ENCODE results near the gene COG4.

The COG4 gene

GRCh38 chr16:70494202-70494770 lies 29.1 kb downstream of the COG4 start:
- H3K4me1 Mint-ChIP-seq = no peaks in the 10 kb centered on the region
- H3K4me3 Mint-ChIP-seq = no peak overlapping the region
- H3K9me3 Mint-ChIP-seq = no peaks in the 10 kb centered on the region
- no peak for DNase-seq
- no peaks in the 10 kb centered on the region for H3K27me3 Mint-ChIP-seq (ENCODE audit: low read depth, poor library complexity)
- peak overlapping the region; percentile 15 for H3K27ac Mint-ChIP-seq
- TF ChIP-seq CTCF (IDR thresholded peaks at IDR 0.05) = no peak
- peaks cover 45% of the 10 kb centered on the region for H3K36me3 Mint-ChIP-seq (ENCODE audit: low read depth)

GRCh38 chr16:70493802-70494201 lies 29.6 kb downstream of the COG4 start:
- peak overlapping the region; percentile 23 for H3K27ac Mint-ChIP-seq
- H3K9me3 Mint-ChIP-seq = no peaks in the 10 kb centered on the region
- DNase-seq = no peak
- TF ChIP-seq CTCF (IDR thresholded peaks at IDR 0.05) = no peak
- no peaks in the 10 kb centered on the region for H3K4me1 Mint-ChIP-seq
- H3K4me3 Mint-ChIP-seq = no peak overlapping the region
- peaks cover 43% of the 10 kb centered on the region for H3K36me3 Mint-ChIP-seq (ENCODE audit: low read depth)
- H3K27me3 Mint-ChIP-seq (ENCODE audit: low read depth, poor library complexity) = no peaks in the 10 kb centered on the region

- no peak overlapping the region for H3K4me3 Mint-ChIP-seq
- H3K9me3 Mint-ChIP-seq = no peaks in the 10 kb centered on the region
- no peaks in the 10 kb centered on the region for H3K27me3 Mint-ChIP-seq (ENCODE audit: low read depth, poor library complexity)
- no peak for TF ChIP-seq CTCF (IDR thresholded peaks at IDR 0.05)
- no peaks in the 10 kb centered on the region for H3K4me1 Mint-ChIP-seq
- no peak for DNase-seq
- peaks cover 40% of the 10 kb centered on the region for H3K36me3 Mint-ChIP-seq (ENCODE audit: low read depth)
- H3K27ac Mint-ChIP-seq = no peak overlapping the region
These were observed 33.1 kb downstream of the COG4 start for GRCh38 chr16:70490261-70490660.

GRCh38 chr16:70484867-70485266 lies 38.5 kb downstream of the COG4 start:
- no peak for DNase-seq
- H3K9me3 Mint-ChIP-seq = no peaks in the 10 kb centered on the region
- TF ChIP-seq CTCF (IDR thresholded peaks at IDR 0.05) = no peak
- H3K4me1 Mint-ChIP-seq = no peaks in the 10 kb centered on the region
- H3K27ac Mint-ChIP-seq = no peak overlapping the region
- no peak overlapping the region for H3K4me3 Mint-ChIP-seq
- H3K27me3 Mint-ChIP-seq (ENCODE audit: low read depth, poor library complexity) = no peaks in the 10 kb centered on the region
- peaks cover 29% of the 10 kb centered on the region for H3K36me3 Mint-ChIP-seq (ENCODE audit: low read depth)

- Mint-ChIP-seq H3K27ac (no peak overlapping the region), H3K36me3 (ENCODE audit: low read depth) (peaks cover 23% of the 10 kb centered on the region), H3K4me3 (no peak overlapping the region), H3K9me3 (no peaks in the 10 kb centered on the region), H3K4me1 (no peaks in the 10 kb centered on the region), H3K27me3 (ENCODE audit: low read depth, poor library complexity) (no peaks in the 10 kb centered on the region)
- no peak for TF ChIP-seq CTCF (IDR thresholded peaks at IDR 0.05)
- no peak for DNase-seq
These were observed 39.9 kb downstream of the COG4 start for GRCh38 chr16:70483426-70483825.

GRCh38 chr16:70482624-70483023 lies 40.7 kb downstream of the COG4 start:
- H3K27me3 Mint-ChIP-seq (ENCODE audit: low read depth, poor library complexity) = no peaks in the 10 kb centered on the region
- no peak overlapping the region for H3K27ac Mint-ChIP-seq
- peaks cover 23% of the 10 kb centered on the region for H3K36me3 Mint-ChIP-seq (ENCODE audit: low read depth)
- no peak overlapping the region for H3K4me3 Mint-ChIP-seq
- no peaks in the 10 kb centered on the region for H3K9me3 Mint-ChIP-seq
- no peak for TF ChIP-seq CTCF (IDR thresholded peaks at IDR 0.05)
- no peak for DNase-seq
- H3K4me1 Mint-ChIP-seq = no peaks in the 10 kb centered on the region
